Coronary artery (tissue), 2 donors: Measurements from ENCODE around the gene ANGPTL2.

Experiments
- DNase-seq: peaks from one replicate; pipeline ENCODE4 v3.0.0-alpha.2; 2017; ENCODE audit warnings: low spot score
- H3K27ac ChIP-seq, 2 donors: fragments of 200-600 bp; sonication (generic); one replicate each; pipeline ENCODE4 v1.5.1; 2016 to 2019
- H3K4me3 ChIP-seq: fragments of 200-600 bp; sonication (generic); 2 replicates; pipeline ENCODE4 v1.5.1; 2016; ENCODE audit warnings: mild to moderate bottlenecking, moderate library complexity
- TF ChIP-seq, protein P1 (sequence below): fragments of 200-600 bp; sonication (generic); IDR thresholded peaks from one replicate; pipeline ENCODE4 v1.5.1; 2019; ENCODE audit warnings: antibody characterized with exemption

The ANGPTL2 gene

DNA sequence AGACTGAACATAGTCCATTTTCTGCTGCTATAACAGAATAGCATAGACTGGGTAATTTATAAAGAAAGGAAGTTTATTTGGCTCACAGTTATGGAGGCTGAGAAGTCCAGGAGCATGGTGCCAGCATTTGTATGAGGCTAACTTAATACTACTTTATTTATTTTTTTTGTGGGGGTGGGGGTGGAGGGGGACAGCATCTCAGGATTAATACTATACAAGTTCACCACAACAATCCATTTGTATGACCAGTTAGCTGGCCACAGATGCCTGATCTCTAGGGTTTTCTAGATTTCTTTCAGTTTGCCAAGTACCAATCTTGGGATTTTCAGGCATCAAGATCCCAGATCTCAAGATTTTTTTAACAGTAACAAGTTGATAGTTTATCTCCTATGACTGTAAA is 20.3 kb downstream of the ANGPTL2 start:
- H3K27ac ChIP-seq, result no peak overlapping the region
- no peak for DNase-seq
- TF ChIP-seq, protein P1, sequence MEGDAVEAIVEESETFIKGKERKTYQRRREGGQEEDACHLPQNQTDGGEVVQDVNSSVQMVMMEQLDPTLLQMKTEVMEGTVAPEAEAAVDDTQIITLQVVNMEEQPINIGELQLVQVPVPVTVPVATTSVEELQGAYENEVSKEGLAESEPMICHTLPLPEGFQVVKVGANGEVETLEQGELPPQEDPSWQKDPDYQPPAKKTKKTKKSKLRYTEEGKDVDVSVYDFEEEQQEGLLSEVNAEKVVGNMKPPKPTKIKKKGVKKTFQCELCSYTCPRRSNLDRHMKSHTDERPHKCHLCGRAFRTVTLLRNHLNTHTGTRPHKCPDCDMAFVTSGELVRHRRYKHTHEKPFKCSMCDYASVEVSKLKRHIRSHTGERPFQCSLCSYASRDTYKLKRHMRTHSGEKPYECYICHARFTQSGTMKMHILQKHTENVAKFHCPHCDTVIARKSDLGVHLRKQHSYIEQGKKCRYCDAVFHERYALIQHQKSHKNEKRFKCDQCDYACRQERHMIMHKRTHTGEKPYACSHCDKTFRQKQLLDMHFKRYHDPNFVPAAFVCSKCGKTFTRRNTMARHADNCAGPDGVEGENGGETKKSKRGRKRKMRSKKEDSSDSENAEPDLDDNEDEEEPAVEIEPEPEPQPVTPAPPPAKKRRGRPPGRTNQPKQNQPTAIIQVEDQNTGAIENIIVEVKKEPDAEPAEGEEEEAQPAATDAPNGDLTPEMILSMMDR, result no peak
- H3K4me3 ChIP-seq, result no peak overlapping the region

- DNase-seq, result no peak
- TF ChIP-seq, protein P1, result no peak
- peak overlapping the region; percentile 13 to 17 for H3K27ac ChIP-seq
- H3K4me3 ChIP-seq, result no peak overlapping the region
These were observed 22.8 kb downstream of the ANGPTL2 start for GRCh38 chr9:127099664-127100063.

DNA sequence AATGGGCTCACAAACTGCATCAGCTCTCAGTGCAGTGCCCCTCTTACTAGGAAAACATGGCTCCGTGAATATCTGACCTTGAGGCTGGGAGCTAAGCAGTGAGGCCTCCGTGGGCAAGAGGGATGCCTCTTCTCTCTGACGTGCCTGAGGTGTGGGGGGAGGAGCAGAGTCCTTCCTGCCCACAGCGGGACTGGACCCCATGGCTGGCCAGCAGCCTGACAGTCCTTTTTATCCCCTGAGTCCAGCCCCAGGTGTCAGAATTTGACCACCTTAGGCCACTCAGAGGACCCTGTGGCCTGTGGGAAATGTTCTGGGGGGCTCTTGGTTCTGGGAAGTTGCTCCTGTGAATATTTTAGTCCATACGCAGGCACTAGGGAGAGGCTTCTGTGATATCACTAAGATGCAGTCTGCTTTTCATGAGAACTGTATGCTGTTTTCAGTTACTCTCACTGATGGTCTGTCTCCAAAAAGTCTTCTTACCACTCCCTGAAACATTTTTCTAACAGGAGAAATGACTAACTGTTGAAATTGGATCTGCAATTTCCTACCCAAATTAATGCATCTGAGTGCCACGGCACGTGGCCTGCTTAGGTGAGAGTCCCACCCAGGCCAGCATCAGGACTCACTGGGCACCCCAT is 23.4 kb downstream of the ANGPTL2 start:
- no peak overlapping the region for H3K4me3 ChIP-seq
- TF ChIP-seq, protein P1, result no peak
- H3K27ac ChIP-seq, result peak overlapping the region; percentile 13 to 17
- no peak for DNase-seq

- DNase-seq, result no peak
- no peak overlapping the region for H3K4me3 ChIP-seq
- no peak overlapping the region for H3K27ac ChIP-seq
- TF ChIP-seq, protein P1, result no peak
These were observed 24.8 kb downstream of the ANGPTL2 start for GRCh38 chr9:127097683-127098082.

DNA sequence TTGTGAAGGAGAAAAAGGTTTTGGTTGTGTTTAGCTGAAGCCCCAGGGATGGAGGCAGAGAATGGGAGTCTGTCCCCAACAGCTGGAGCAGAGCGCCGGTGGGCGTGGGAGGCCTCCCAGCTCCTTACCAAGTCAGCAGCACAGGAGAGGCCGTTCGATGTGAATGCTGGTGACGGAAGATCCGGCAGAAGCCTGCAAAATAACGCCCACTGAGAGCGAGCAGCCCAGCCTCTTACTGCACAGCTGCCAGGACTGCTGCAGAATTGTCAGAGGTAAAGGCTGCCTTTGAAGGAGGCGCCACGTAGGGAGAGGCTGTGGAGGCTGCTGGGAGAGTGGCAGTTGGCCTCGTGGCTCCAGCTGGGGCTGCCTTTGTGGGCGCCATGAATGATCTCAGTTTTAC is 26.2 kb downstream of the ANGPTL2 start:
- H3K27ac ChIP-seq, result no peak overlapping the region
- H3K4me3 ChIP-seq, result no peak overlapping the region
- DNase-seq, result no peak
- TF ChIP-seq, protein P1, result no peak

GRCh38 chr9:127095411-127095810 is 27.0 kb downstream of the ANGPTL2 start:
- TF ChIP-seq, protein P1, result no peak
- Histone ChIP-seq H3K4me3 (no peak overlapping the region), H3K27ac (no peak overlapping the region)
- no peak for DNase-seq

DNA sequence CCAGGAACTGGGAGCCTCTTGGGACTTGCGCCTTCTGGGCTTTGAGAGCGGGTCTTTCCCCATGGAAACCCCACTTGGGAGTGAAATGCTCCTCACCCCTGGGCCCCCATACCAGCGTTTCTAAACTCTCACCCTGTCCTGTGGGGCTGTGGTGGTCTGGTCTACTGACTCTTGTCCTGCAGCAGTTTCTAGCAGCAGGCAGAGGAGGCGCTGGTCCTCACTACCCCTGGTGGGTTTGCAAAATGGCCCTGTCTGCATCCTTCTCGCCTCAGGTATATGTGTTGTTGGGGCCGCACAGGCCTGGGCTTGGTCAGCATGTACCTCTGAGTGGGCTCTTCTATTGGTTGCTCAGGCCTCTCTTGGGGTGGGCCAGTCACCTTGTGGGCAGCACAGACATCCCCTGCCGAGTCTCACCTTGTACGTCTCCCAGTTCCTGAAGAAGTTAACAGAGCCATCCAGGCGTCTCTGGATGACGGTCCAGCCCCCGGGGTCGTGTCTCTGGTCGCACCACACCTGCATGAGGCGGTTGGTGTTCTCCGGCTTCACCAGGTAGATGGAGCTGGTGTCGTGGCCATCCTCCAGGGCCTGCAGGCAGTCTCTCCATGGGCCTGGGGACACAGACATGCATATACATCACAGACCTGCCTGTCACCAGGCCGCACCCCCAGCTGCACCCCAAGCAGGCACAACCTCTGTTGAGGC is 29.0 kb downstream of the ANGPTL2 start:
- Histone ChIP-seq H3K4me3 (no peak overlapping the region), H3K27ac (no peak overlapping the region)
- TF ChIP-seq, protein P1, result no peak
- no peak for DNase-seq
